Activated T-helper 17 cell treated with anti-CD3 and anti-CD28 coated beads, Interleukin-2, amount 50 U/mL, for 72 hours (primary cell): ENCODE results near the gene DOCK6. TPM values are rescaled to one million over a fixed set of nuclear protein-coding genes. Genes with fewer than 3 reads are reported as not detected.

Experiments
- ATAC-seq: fragments of 150-1000 bp; cut with Tn5 transposase; replicated peaks from 2 replicates; pipeline ENCODE4 v1.10.0; 2021; ENCODE audit warnings: mild to moderate bottlenecking, moderate library complexity
- H3K27ac Mint-ChIP-seq: one replicate; pipeline ENCODE4 v1.8.0; 2022; ENCODE audit warnings: mixed read lengths
- H3K27me3 Mint-ChIP-seq: one replicate; pipeline ENCODE4 v1.8.0; 2022; ENCODE audit warnings: mixed read lengths
- H3K36me3 Mint-ChIP-seq: one replicate; pipeline ENCODE4 v1.8.0; 2022; ENCODE audit warnings: low read depth, mild to moderate bottlenecking, mixed read lengths
- H3K4me1 Mint-ChIP-seq: one replicate; pipeline ENCODE4 v1.8.0; 2022; ENCODE audit warnings: mixed read lengths
- H3K4me3 Mint-ChIP-seq: one replicate; pipeline ENCODE4 v1.8.0; 2022; ENCODE audit warnings: mild to moderate bottlenecking, mixed read lengths
- H3K9me3 Mint-ChIP-seq: one replicate; pipeline ENCODE4 v1.8.0; 2022; ENCODE audit warnings: mixed read lengths
- total RNA-seq, 2 donors: library from RNA; stranded (reverse); gene quantifications; one replicate each; pipeline ENCODE4 v1.2.3, GENCODE V29; 2022

The DOCK6 gene
- total RNA-seq, 2 donors from 2014 or later, result 4.5 to 6.4 TPM

- H3K27me3 Mint-ChIP-seq, result peaks cover 5% of the 10 kb centered on the region
- H3K4me1 Mint-ChIP-seq, result no peaks in the 10 kb centered on the region
- no peak for ATAC-seq
- no peaks in the 10 kb centered on the region for H3K36me3 Mint-ChIP-seq
- H3K9me3 Mint-ChIP-seq, result no peaks in the 10 kb centered on the region
- H3K4me3 Mint-ChIP-seq, result no peak overlapping the region
- H3K27ac Mint-ChIP-seq, result no peak overlapping the region
These were observed 31.5 kb downstream of the DOCK6 start for GRCh38 chr19:11230621-11231386.

DNA sequence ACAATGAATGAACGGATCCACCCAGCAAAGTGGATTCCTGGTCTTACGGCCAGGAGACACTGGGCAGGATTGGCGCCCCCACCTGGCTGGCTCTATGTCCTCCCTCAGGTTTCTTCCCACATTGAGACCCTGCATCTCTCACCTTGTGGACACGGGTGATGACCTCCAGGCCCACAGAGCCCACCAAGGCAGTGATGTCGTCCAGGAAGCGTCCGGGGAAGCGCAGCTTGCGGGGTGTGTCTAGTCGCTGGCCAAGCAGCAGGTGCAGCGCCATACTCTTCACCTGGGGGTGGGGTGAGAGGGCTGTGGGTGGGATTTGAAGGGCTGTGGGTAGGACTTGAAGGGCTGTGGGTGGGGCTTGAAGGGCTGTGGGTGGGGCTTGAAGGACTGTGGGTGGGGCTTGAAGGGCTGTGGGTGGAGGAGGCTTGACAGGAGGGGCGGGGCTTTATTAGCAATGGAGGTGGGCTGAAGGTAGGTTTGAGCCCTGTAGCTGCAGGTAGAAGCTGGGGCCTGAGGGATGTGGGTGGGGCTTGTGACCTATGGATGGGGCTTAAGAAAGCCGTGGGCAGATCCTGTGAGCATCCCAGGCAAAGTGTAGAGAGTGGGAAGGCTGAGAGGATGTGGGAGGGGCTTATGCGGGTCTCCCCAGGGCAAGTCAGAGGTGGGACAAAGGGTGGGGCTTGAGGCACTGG, 35.0 kb downstream of the DOCK6 start:
- H3K9me3 Mint-ChIP-seq, result no peaks in the 10 kb centered on the region
- peak; percentile 19 for ATAC-seq
- H3K4me1 Mint-ChIP-seq, result no peaks in the 10 kb centered on the region
- H3K4me3 Mint-ChIP-seq, result no peak overlapping the region
- peaks cover 5% of the 10 kb centered on the region for H3K27me3 Mint-ChIP-seq
- H3K36me3 Mint-ChIP-seq, result no peaks in the 10 kb centered on the region
- H3K27ac Mint-ChIP-seq, result no peak overlapping the region

DNA sequence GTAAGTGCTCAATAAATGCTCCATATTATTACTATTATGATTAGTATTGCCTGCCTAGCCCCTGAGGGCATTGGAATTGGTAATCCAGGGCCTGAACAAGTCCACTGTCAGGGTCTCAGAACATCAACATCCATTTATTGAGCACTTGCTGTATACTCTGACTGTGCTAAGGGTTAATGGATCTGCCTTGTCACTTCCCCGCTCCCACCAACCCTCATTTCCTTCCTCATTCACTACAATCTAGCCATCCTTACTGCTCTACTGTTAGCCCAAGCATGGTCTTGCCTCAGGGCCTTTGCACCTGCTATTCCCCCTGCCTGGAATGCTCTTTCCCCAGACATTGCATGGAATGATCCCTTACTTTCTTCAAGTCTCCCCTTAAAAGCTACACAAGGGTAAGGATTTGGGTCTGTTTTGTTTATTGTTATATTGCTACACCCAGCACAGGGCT, 35.6 kb downstream of the DOCK6 start:
- Mint-ChIP-seq H3K4me3 (no peak overlapping the region), H3K36me3 (no peaks in the 10 kb centered on the region), H3K27ac (no peak overlapping the region), H3K27me3 (peaks cover 5% of the 10 kb centered on the region), H3K9me3 (no peaks in the 10 kb centered on the region), H3K4me1 (no peaks in the 10 kb centered on the region)
- no peak for ATAC-seq

GRCh38 chr19:11225815-11226214, 36.5 kb downstream of the DOCK6 start:
- Mint-ChIP-seq H3K9me3 (no peaks in the 10 kb centered on the region), H3K4me3 (no peak overlapping the region), H3K36me3 (no peaks in the 10 kb centered on the region), H3K27ac (no peak overlapping the region), H3K27me3 (peaks cover 5% of the 10 kb centered on the region), H3K4me1 (no peaks in the 10 kb centered on the region)
- ATAC-seq, result no peak

- peaks cover 4% of the 10 kb centered on the region for H3K9me3 Mint-ChIP-seq
- H3K36me3 Mint-ChIP-seq, result no peaks in the 10 kb centered on the region
- ATAC-seq, result no peak
- H3K4me3 Mint-ChIP-seq, result no peak overlapping the region
- H3K27ac Mint-ChIP-seq, result no peak overlapping the region
- no peaks in the 10 kb centered on the region for H3K4me1 Mint-ChIP-seq
- peaks cover 8% of the 10 kb centered on the region for H3K27me3 Mint-ChIP-seq
These were observed 37.2 kb downstream of the DOCK6 start for GRCh38 chr19:11225172-11225571.

DNA sequence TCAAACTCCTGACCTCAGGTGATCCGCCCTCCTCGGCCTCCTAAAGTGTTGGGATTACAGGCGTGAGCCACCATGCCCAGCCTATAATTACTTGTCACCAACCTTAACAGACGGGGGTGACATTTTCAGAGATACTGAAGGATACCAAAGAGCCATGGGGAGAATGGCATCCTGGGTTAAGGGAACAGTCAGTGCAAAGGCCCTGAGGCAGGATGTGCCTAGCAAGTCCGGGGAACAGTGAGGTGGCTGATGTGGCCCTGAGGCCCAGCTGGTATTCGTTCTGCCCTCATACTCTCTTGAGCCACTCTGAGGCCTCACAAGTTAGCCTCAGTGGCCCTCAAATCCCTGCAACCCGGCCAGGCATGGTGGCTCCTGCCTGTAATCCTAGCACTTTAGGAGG, 37.9 kb downstream of the DOCK6 start:
- H3K4me1 Mint-ChIP-seq, result no peaks in the 10 kb centered on the region

GRCh38 chr19:11223200-11223599, 39.1 kb downstream of the DOCK6 start:
- Mint-ChIP-seq H3K4me1 (no peaks in the 10 kb centered on the region), H3K27me3 (peaks cover 4% of the 10 kb centered on the region), H3K27ac (no peak overlapping the region), H3K9me3 (peaks cover 4% of the 10 kb centered on the region), H3K4me3 (no peak overlapping the region), H3K36me3 (no peaks in the 10 kb centered on the region)
- no peak for ATAC-seq

More for the DNA sequence above, 37.9 kb downstream of the DOCK6 start:
- H3K36me3 Mint-ChIP-seq, result no peaks in the 10 kb centered on the region
- no peak overlapping the region for H3K27ac Mint-ChIP-seq
- no peak for ATAC-seq
- H3K9me3 Mint-ChIP-seq, result peaks cover 4% of the 10 kb centered on the region
- no peak overlapping the region for H3K4me3 Mint-ChIP-seq
- peaks cover 7% of the 10 kb centered on the region for H3K27me3 Mint-ChIP-seq

DNA sequence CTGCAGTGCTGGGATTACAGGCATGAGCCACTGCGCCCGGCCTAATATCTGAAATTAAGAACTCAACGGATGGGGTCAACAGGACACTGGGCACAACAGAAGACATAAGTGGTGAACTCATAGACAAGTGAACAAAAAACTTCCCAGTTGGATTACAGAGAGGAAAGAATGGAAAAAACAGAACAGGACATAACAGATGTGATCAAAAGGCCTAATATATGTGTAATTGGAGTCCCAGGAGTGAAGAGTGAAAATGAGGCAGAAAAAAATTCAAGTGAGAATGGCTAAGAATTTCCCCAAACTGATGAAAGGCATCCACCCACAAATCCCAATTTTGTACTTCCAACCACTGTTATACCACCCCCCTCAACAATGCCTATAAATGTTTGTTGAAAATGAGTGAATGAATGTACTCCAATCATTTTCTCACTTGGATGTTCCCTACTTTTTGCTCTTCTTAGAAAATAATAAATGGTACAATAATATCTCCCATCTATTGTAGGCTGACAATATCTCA, 41.2 kb downstream of the DOCK6 start:
- Mint-ChIP-seq H3K4me1 (no peaks in the 10 kb centered on the region), H3K36me3 (no peaks in the 10 kb centered on the region), H3K27me3 (peaks cover 7% of the 10 kb centered on the region), H3K27ac (no peak overlapping the region), H3K9me3 (peaks cover 4% of the 10 kb centered on the region), H3K4me3 (no peak overlapping the region)
- no peak for ATAC-seq

GRCh38 chr19:11214387-11214786, 47.9 kb downstream of the DOCK6 start:
- no peak overlapping the region for H3K27ac Mint-ChIP-seq
- peaks cover 14% of the 10 kb centered on the region for H3K4me1 Mint-ChIP-seq
- H3K9me3 Mint-ChIP-seq, result no peaks in the 10 kb centered on the region
- H3K27me3 Mint-ChIP-seq, result peaks cover 11% of the 10 kb centered on the region
- H3K36me3 Mint-ChIP-seq, result peaks cover 10% of the 10 kb centered on the region
- H3K4me3 Mint-ChIP-seq, result no peak overlapping the region
- no peak for ATAC-seq

DNA sequence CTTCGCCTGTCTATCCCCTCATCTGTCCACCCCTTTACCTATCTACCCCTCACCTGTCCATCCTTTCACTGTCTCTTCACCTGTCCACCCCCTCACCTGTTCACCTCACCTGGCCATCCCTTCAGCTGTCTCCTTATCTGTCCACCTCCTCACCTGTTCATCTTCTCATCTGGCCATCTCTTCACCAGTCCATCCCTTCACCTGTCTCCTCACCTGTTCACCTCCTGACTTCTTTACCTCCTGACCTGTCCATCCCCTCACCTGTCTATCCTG, 51.7 kb downstream of the DOCK6 start:
- no peaks in the 10 kb centered on the region for H3K9me3 Mint-ChIP-seq
- H3K36me3 Mint-ChIP-seq, result peaks cover 10% of the 10 kb centered on the region
- no peak for ATAC-seq
- H3K27ac Mint-ChIP-seq, result peak overlapping the region; percentile 28
- H3K27me3 Mint-ChIP-seq, result peaks cover 8% of the 10 kb centered on the region
- peaks cover 14% of the 10 kb centered on the region for H3K4me1 Mint-ChIP-seq
- no peak overlapping the region for H3K4me3 Mint-ChIP-seq

GRCh38 chr19:11209839-11210655, 52.3 kb downstream of the DOCK6 start:
- Mint-ChIP-seq H3K27me3 (peaks cover 8% of the 10 kb centered on the region), H3K9me3 (no peaks in the 10 kb centered on the region), H3K4me1 (peaks cover 14% of the 10 kb centered on the region), H3K36me3 (peaks cover 10% of the 10 kb centered on the region), H3K27ac (peak overlapping the region; percentile 28), H3K4me3 (no peak overlapping the region)
- no peak for ATAC-seq

- Mint-ChIP-seq H3K4me1 (peaks cover 14% of the 10 kb centered on the region), H3K4me3 (no peak overlapping the region), H3K36me3 (peaks cover 10% of the 10 kb centered on the region), H3K27ac (no peak overlapping the region), H3K27me3 (peaks cover 13% of the 10 kb centered on the region), H3K9me3 (no peaks in the 10 kb centered on the region)
- peak; percentile 14 for ATAC-seq
These were observed 53.5 kb downstream of the DOCK6 start for GRCh38 chr19:11208561-11209471.

DNA sequence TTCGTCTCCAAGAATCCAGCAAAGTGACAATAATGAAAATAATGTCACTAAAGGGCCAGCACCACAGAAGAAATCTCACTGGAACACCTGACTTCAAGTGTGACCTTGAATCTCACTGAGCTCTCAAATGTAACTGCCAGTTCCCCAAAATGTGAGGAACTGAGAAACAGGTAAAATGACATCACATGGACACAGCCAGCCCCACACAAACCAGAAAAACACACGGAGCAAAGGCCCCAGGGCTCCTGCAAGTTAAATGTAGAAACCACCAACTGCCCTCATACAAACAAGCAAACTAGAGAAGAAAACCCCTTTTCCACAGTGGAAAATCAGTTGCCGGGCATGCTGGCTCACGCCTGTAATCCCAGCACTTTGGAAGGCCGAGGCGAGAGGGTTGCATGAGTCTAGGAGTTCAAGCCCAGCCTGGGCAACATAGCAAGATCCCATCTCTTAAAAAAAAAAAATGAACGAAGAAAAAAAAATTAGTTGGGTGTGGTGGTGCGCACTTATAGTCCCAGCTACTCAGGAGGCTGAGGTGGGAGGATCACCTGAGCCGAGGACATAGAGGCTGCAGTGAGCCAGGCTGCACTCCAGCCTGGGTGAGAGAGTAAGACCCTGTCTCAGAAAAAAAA, 56.3 kb downstream of the DOCK6 start:
- Mint-ChIP-seq H3K4me1 (peaks cover 12% of the 10 kb centered on the region), H3K27me3 (peaks cover 15% of the 10 kb centered on the region), H3K36me3 (peaks cover 10% of the 10 kb centered on the region), H3K9me3 (no peaks in the 10 kb centered on the region), H3K4me3 (no peak overlapping the region), H3K27ac (no peak overlapping the region)
- no peak for ATAC-seq
